Measurements from ENCODE around the gene XPNPEP2.
A peak's percentile ranks its signal among the peaks of the same experiment; 100 is the strongest.
"Not testable (repeated sequence)": the region's sequence is repeated elsewhere in the genome, so short reads cannot be mapped to it uniquely, and the experiment has no call there.

Gene XPNPEP2

DNA sequence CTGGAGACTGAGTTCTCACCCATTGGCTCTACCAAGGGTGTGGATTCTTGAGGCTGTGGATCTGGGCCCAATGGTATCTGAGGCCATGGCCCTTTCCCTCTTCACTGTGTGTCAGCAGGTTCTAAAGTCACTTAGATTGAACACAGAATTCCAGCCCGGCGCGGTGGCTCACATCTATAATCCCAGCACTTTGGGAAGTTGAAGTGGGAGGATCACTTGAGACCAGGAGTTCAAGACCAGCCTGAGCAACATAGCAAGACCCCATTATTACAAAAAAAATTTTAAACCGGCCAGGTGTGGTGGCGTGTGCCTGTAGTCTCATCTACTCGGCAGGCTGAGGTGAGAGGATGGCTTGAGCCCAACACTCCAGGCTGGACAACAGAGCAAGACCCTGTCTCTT, 18.0 kb upstream of the XPNPEP2 start:
- DNase-seq, result no peak

DNA sequence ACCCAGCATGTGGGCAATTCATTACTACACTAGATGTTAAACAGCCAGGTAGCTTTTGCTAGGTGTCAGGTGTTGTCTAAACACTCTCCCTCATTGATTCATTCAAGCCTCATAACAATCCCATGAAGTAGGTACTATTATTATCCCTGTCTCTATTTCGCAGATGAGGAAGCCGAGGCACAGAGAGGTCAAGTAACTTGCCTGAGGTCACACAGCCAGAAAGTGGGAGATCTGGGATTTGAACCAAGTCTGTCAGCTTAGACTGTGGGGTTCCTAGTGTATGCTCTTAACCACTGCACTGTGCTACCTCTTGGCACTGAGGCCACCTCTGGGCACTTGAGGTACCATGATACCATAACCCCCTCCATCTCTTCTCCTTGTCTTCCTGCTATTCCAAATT, 17.4 kb upstream of the XPNPEP2 start:
- no peak for DNase-seq

DNA sequence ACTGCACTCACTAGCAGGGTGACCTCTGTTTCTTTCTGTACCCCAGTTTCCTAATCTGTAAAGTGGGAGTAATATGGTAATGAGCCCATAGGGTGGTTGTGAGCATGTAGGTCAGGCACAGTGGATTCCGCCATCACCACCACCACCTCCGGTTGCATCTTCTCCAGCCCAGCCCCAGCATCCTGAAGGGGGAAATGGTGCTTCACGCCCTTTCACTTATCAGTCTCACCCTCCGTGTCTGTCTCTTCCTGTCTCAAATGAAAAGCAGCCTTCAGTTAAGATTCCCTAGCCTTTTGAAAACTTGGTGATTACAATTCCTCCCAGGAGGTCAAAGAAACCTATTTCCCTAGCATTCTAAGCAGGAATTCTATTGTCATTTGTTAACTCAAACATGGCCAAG, 16.9 kb upstream of the XPNPEP2 start:
- DNase-seq, result no peak

DNA sequence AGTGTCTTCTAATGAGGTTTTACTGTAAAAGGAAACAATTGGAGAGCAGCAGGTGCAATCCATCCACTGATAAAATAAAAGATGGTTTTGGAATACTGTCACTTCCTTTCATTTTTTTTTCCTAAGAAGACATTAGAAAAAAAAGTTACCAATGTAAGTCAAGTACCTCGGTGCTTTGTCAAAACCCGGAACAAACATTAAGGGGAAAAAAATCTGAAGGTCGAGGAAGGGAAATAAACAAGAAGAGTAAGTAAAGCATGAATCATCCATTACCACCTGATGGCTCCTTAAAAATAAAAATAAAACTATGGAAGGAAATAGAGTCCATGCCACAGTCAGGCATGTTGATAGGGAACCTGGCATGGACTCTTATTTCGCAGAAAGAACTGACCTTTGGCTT, 15.3 kb upstream of the XPNPEP2 start:
- no peak for DNase-seq

DNA sequence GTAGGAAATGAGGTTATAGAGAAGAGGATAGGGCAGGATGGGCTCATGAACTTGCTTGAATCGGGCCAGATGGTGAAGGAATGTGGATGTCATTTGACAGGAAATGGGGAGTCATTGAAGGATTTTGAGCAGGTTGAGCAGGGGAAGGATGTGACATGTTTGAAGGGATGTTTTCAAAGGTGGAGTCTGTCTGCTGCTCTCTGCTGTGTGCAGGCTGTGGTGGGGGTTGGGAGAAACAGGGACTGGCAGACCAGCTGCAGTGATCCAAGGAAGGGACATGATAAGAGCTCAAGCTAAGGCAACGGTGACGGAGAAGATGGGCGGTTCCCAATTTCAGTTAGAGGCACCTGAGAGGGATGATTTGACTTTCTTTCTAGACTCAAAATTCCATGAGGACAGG, 14.0 kb upstream of the XPNPEP2 start:
- DNase-seq, result no peak

DNA sequence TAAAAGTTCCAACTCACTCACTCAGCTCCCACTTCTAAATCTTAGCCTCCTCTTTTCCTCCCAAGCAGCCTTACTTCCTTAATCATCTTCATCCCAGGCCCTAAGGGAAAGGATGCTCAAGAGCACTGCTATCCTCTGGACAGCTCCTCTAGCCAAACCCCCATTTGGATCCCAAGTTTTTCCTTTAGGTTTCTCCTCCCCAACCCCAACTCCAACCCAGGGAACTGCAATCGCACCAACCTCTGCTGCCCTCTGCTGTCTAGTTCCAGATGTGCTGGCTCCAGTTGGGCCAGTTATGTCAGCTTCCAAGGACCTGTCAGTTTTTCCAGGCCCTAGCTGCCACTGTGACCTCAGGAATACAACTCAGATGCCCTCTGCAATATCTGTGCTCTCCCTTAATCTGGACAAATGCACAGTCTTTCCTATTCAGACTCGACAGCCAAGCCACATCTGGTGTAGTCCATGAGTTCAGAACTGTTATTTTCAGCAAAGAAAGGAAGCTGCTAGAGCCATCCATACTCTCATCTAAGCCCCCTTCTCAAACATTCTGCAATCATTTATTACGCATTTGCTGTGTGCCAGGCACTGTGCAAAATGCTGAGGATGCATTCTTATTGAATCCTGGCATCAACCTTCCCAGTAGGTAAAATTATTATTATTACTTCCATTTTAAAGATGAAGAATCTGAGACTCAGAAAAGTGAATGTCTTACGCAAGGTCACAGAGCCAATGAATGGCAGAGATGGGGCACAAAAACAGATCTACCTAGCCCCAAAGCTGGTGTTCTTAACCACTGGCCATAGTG, 12.3 kb upstream of the XPNPEP2 start:
- peak in 1 of 2 experiments; percentile 59 for DNase-seq

DNA sequence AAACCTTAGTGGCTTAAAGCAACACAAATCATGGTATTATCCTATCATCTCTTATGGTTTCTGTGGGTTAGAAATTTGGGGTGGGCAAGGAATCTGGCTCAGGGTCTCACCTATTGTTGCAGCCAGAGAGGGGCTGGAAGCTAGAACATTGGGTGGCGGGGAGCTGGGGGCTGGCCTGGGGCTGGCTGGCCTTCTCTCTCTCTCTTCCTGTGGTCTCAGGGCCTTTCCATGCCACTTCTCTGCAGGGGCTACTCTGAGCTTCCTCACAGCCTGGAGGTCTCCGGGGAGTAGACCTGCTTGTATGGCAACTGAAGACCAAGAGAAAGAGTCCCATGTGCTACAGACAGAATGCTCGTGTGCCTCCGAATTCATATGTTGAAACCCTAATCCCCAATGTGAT, 10.7 kb upstream of the XPNPEP2 start:
- DNase-seq, result no peak

DNA sequence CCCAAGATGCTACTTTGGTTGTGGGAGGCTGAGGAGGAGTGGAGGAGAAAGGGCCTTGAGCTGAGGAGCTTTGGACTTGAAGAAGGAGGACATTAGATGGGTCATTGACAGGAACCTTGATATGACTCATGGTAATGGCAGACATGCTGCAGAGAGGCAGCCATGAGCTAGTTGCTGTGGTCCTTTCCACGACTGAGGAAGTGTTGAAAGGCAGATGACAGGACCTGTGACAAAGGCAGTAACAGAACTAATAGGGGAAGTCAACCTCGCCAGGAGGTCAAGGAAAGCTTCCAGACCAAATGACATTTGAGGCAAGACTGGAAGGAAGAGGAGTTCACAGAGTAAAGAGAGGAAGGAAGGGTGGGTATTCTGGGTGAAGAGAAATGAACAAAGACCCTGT, 7.6 kb upstream of the XPNPEP2 start:
- no peak for DNase-seq

DNA sequence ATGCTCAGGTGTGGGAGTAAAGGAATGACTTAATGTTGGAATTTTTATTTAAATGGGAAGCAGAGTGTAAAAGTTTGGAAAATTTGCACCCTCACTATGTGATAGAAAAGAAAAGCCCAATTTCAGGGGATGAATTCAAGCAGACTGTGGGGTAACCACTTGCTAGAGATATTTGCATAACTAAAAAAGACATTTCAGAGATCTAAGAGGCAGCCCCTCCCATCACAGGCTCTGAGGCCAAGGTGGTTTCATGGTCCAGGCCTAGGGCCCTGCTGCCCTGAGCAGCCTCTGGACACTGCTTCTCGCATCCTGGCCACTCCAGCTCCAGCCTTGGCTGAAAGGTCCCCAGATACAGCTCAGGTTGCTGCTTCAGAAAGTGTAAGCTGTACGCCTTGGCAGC, 5.9 kb upstream of the XPNPEP2 start:
- no peak for DNase-seq

DNA sequence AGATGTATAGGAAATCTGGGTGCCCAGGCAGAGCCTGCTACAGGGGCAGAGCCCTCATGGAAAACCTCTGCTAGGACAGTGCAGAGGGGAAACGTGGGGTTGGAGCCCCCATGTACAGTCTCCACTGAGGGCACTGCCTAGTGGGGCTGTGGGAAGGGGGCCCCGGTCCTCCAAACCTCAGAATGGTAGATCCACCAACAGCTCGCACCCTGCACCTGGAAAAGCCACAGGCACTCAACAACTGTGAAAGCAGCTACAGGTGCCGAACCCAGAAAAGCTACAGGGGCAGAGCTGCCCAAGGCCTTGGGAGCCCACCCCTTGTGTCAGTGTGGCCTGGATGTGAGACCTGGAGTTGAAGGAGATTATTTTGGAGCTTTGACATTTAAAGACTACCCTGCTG, 5.4 kb upstream of the XPNPEP2 start:
- no peak for DNase-seq

DNA sequence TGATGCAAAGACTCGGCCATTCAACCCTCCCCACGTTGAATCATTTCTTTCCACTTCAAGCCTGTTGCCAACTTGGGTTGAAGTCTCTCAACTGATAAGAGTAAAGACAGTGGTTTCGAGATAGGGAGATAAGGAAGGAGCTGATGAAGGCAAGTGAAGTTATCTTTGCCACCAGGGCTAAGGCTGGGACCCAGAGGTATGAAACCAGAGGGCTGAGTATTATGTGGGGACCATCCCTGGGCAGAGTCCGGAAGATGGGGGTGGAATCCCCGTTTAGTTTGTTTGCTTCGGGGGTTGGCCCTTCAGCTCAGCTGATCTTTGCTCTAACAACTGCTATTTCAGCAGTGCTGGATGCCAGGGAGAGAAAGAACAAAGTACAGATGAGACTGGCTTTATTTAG, 2.3 kb upstream of the XPNPEP2 start:
- DNase-seq, result no peak

DNA sequence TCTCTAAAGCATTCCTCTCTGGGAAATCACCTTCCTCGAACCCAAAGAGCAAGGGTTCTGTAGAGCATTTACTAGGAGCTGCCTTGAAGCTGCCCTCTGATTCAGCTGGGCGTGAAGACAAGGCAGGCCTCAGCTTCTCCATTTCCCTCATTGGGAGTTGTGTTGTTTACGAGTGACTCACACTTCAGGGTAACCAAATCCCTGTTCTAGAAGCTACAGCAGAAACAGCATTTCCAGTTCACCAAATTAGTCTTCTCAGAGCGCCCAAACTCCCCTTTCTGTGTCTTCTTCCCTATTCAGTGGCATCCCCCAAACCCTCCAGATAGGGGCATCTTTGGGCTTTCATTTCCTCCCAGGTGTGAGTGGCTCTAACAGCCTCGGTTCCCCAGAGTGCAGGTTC, 863 bp upstream of the XPNPEP2 start:
- DNase-seq, result no peak

DNA sequence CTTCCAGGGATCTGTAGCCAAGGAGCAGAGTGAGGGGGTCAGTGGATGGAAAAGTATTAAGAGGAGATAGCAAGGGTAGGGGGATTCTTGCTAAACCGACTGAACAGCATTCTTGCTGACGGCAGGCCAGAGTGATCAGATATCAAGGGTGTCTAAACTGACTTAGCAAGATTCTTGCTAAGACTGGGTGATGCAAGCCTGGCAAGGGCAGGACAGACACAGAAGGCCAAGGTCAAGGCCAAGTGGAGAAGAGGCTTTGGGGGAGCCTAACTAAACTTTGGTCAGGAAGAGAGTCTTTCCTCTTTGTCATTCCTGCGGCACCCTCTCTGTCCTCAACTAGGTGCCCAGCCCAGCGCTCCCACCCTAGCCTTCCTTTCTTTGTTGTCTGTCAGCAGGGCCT, 799 bp downstream of the XPNPEP2 start:
- DNase-seq, result no peak

DNA sequence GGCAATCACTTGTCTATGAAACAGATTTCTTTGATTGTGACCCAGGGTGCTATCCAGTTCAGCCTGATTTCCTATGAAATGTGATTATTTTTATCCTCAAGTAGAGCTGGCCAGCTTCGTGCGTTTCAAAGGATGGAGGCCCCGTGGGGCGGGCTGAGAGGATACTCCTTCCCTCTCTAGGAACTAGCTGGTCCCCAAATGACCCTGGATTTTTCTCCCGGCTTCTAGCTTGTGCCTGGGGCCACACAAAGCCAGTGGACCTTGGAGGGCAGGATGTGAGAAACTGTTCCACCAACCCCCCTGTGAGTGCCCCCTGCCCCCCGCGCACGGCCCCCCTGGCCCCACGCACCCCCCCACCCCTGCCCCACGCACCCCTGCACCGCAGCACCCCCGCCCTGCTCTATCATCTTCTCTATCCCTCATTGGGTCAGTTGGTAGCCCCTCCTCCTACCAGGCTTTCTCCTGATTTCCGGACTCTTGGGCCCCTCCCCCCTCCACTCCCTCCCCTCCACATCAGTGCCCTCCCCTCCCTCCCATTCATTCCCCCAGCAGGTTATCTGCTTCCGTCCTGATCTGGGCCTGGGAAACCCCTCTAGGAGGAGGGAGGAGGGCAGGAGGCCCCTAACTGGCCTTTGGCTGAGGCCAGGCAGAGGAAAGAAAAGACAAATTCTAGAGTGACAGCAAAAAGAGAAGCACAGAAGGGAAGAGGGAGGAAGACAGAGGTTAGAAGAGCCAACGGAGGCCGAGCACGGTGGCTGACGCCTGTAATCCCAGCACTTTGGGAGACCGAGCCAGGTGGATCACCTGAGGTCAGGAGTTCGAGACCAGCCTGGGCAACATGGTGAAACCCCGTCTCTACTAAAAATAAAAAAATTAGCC, 3.3 kb downstream of the XPNPEP2 start:
- no peak for DNase-seq

DNA sequence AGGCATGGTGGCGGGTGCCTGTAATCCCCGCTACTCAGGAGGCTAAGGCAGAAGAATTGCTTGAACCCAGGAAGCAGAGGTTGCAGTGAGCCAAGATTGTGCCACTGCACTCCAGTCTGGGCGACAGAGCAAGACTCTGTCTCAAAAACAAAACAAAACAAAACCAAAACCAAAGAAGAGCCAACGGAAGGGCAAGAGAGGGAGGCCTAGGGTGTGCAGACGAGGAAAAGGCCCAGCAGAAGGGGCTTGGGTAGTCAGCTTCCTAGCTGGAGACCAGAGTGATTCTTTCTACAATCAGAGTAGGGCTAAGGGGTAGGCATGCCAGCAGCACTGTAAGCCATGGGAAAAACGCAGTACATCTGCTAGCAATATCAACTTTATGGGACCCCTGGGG, 4.0 kb downstream of the XPNPEP2 start:
- DNase-seq, result not testable (repeated sequence)

DNA sequence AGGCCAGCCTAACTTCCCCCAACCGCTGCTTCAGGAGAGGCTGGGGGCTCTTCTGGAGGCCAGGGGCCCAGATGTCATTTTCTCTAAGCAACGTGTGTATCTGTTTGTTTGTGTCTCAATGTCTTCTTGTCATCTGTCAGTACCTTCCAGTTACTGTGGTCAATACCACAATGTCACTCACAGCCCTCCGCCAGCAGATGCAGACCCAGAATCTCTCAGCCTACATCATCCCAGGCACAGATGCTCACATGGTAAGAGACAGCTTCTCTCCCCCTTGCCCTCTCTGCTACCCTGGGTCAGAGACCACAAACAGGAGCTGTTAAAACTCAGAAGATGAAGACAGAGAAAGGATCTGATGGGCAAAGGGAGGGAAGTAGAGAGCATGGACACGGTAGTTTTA, 5.0 kb downstream of the XPNPEP2 start:
- DNase-seq, result no peak

DNA sequence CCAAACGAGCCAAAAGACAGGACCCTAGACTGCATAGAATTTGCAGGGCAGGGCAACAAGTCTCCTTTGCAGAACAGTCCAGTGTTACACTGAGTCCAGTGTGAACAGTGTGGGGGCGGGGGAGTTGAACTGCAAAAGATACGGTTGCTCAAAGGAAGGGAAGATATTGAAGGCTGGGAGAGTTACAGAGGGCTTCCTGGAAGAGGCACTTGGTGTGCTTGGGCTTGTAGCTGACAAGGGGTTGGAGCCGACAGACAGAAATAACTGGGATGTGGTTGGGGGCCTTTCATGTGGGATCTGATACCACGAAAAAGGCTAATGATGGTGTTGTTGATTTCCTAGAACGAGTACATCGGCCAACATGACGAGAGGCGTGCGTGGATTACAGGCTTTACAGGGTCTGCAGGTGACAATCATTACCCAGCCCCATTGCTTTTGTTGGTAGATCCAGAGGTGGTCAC, 6.1 kb downstream of the XPNPEP2 start:
- no peak for DNase-seq

DNA sequence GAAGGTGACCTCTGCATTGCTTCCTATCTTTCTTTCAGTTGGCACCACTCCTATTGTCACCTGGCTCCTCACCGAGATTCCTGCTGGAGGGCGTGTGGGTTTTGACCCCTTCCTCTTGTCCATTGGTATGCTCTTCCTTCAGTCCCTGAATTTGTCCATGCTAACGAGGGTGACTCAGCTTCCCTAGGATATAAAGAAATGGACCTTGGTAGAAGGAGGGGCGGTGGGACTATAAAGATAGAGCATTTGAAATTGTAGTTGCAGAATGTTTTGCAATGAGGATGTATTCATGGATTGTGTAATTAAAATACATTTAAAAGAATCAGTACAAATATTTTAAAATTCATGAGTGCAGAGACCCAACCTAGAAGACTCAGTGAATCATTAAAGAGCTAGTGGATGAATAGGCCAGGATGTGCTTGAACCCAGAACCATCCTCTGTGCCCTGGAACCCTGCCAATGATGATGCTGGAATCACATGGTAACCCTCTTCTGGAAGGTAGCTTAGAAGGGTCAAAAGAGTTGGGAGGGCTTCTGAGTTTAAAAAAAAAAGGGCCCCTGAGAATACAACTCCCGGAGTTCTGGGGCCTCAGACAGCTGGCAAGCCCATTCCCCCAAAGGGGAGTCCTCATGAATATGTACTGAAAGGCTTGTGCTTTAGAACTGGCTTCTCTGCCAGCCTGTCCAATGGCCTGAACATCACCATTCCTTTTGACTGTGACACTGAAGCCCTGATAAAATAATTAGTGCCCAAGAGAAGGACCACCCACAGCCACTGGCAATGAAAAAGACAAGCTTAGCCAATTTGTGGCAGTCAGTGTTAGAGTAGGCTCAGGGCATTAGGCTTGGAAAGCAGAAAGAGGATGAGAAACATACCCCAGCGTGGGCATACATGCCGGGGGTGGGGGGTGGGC, 8.0 kb downstream of the XPNPEP2 start:
- DNase-seq, result no peak

DNA sequence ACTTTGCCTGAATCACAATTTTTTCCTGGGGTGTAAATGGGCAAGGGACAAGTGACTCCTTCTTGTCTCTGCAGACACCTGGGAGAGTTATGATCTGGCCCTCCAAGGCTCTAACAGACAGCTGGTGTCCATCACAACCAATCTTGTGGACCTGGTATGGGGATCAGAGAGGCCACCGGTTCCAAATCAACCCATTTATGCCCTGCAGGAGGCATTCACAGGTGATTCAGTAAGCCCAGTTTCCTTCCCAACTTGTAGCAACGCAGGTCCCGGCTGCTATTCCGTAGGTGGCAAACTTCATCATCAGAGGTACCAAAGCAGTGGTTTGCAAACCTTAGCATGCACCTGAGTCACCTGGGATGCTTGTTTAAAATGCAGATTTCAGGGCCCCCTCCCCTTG, 8.8 kb downstream of the XPNPEP2 start:
- DNase-seq, result no peak

DNA sequence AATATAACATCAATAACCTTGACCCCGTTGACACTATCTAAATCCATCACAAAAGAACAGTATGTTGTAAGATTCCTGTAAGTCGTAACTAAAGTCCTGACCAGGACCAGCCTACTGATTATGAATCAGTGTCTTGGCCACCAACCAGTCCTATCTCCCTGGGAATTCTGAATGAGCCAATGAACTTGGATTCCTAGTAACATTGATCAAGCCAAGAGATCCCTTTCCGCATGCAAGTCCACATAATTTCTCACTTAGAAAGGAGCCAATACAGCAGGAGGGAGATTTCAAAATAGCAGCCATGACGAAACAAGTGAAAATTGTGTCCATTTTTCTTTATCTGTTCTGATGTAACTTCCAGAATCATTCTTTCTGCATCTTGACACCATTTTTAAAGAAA, 9.5 kb downstream of the XPNPEP2 start:
- DNase-seq, result no peak

DNA sequence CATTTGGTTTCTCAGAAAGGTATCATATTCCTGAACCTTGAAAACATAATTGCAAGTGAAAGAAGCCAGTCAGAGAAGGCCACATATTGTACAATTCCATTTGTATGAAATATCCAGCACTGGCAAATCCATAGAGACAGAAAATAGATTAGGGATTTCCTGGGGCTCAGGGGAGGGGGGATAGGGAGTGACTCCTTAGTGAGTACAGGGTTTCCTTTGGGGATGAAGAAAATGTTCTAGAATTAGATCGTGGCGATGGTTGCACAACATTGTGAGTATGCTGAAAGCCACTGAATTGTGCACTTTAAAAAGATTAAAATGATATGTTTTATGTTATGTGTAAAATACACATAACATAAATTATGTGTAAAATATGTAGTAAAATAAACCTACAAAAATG, 10.3 kb downstream of the XPNPEP2 start:
- DNase-seq, result no peak

DNA sequence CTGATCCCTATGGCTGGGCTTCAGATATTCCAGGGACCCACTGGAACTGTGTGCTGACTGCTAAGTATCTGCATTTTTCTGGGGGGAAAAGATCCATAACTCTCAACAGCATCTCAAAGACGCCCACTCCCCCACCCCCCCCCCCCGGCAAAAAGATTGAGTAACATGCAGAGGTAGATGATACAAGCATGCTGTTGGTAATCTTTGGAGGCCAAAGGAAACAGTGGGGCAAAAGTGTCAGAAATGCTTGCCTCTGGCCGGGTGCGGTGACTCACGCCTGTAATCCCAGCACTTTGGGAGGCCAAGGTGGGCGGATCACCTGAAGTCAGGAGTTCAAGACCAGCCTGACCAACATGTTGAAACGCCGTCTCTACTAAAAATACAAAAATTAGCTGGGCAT, 12.2 kb downstream of the XPNPEP2 start:
- DNase-seq, result no peak

Measured in NCI-H526 (cell line).